C1 segment of cervical spinal cord (tissue), 14 donors: ENCODE measurements around the gene DNHD1.
A peak's percentile ranks its signal among the peaks of the same experiment; 100 is the strongest.

Experiments
- DNase-seq, 14 donors: peaks; one replicate each; lab custom pipeline; 2025; lab: John Stamatoyannopoulos, UW

DNHD1 gene

GRCh38 chr11:6531267-6531752, 34.2 kb downstream of the DNHD1 start:
- peak in 4 of 14 donors; percentile 14 to 44 (median 16) for DNase-seq

- DNase-seq, result no peak
These were observed 41.4 kb downstream of the DNHD1 start for GRCh38 chr11:6538456-6538855.

- no peak for DNase-seq
These were observed 41.9 kb downstream of the DNHD1 start for GRCh38 chr11:6538945-6539344.

GRCh38 chr11:6539748-6540268, 42.7 kb downstream of the DNHD1 start:
- no peak for DNase-seq

DNA sequence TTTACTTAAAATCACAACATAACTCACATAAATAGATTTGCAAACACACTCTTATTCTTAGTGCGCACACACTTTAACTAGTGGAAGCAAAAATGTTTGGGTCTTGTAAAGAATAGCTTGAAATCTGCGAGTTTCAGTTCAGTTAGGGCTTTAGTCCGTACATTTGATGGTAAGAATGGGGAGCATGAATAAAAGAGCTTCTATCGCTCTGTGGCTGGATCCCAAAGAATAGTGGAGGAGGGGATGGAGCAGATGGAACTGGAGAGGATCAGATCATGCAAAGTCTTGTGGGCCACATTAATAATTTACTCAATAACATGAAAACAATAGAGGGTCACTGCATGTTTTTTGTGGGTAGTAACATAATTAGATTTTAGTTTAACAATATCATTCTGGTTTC, 44.3 kb downstream of the DNHD1 start:
- no peak for DNase-seq

GRCh38 chr11:6542727-6543126, 45.6 kb downstream of the DNHD1 start:
- DNase-seq, result no peak

- DNase-seq, result peak in 1 of 14 donors; percentile 7
These were observed 48.1 kb downstream of the DNHD1 start for GRCh38 chr11:6544921-6545850.

DNA sequence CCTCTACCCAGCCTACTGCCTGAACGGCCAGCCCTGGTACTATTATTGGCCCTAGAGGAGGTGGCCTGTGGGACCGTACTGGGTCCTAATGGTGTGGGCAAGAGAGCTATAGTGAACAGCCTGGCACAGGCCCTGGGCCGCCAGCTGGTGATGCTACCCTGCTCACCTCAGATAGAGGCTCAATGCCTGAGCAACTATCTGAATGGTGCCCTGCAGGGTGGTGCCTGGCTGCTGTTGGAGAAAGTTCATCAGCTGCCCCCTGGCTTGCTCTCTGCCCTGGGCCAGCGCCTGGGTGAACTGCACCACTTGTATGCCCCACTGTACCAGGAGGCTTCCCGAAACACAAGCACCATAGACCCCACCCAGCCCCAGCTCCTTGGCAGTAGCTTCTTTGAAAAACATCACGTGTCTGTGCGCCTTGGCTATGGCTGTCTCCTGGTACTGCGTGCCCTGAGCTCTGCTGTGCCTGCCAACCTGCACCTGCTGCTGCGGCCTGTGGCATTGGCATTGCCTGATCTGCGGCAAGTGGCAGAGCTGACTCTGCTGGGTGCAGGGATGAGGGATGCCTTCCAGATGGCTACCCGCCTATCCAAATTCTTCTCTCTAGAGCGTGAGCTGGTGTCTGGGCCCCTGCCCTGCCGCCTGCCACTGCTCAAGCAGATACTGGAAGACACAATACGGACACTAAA, 49.0 kb downstream of the DNHD1 start:
- DNase-seq, result peak in 4 of 14 donors; percentile 27 to 95 (median 38)

DNA sequence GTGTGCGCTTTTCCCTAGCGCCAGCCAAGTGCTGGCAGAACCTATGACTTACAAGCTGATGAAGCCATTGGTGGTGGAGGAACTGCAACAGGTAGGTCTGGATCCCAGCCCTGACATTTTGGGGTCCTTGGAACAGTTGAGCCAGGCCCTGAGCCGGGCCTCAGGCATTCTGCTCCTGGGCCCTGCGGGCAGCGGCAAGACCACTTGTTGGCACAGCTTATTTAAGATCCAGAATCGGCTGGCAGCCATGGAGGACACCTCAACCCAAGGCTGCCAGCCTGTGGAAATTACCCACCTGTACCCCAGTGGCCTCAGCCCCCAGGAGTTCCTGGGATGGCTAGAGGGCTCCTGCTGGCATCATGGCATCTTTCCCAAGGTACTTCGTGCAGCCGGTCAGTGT, 49.7 kb downstream of the DNHD1 start:
- peak in 1 of 14 donors; percentile 56 for DNase-seq

DNA sequence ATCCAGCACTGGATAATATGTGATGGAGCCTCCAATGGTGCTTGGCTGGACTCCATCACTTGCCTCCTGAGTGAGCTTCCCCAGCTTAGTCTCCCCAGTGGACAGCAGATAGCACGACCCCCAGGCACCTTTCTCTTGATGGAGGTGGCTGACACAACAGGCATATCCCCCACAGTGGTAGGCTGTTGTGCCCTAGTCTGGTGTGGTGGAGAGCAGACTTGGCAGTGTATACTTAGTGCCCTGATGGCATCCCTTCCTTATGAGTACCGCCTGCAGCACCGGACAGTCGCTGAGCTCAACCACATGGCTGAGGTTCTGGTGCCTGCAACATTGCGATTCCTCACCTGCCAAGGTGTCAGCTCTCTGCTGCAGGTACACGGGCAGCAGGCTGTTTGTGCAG, 50.1 kb downstream of the DNHD1 start:
- DNase-seq, result no peak

GRCh38 chr11:6548121-6548520, 51.0 kb downstream of the DNHD1 start:
- DNase-seq, result no peak

DNA sequence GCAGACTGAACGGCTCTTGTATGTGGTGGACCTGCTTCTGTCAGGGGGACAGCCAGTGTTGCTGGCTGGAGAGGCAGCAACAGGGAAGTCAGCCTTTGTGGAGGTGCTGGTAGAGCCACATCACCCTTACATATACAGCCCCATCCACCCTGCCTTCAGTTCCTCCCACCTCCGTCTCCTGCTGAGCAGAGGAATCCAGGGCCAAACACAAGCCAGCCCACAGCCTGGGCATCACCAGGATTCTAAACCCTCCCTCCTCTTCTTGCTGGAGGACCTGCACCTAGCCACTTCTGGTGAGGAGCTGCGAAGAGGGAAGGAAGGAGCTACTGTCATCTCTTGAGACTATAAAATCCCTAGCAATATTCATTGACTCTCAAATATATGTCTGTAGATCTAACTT, 51.6 kb downstream of the DNHD1 start:
- no peak for DNase-seq

- no peak for DNase-seq
These were observed 56.6 kb downstream of the DNHD1 start for GRCh38 chr11:6553634-6554033.

DNA sequence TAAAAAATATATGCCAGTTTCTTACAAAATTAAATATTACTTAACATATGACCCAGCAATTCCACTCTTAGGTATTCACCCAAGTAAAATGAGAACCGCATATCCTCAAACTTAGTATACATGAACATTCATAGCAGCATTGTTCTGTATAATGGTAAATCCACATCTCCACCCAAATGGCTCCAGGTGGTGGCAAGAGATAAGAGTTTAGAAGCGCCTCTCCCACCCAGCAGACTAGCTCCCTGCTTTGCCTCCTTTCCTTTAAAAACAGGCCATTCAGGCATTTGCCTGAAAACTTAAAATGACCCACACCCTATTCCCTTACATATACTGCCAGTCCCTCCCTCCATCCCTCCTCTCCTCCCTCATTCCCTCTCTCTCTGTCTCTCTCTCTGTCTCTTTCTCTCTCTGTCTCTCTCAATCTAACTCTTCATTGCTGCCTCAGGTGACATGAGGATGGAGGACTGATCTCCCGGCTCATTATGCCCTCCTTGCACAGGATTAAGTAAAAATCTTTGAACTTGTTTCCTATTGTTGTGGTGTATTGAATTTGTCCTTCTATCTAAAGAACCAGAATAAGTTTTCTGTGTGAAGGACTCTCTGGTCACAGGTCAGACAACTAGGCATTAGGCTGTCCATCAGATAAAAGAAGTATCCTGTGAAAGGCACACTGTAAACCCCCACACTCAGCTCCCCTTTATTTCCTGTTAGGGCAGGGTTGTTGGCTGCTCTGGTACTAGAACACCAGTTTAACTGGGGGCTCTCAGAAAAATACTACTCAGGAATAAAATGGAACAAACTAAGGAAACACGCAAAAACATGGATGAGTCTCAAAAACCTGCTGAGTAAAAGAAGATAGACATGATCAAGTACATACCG, 58.0 kb downstream of the DNHD1 start:
- DNase-seq, result no peak

GRCh38 chr11:6556139-6556949, 59.3 kb downstream of the DNHD1 start:
- DNase-seq, result no peak

DNA sequence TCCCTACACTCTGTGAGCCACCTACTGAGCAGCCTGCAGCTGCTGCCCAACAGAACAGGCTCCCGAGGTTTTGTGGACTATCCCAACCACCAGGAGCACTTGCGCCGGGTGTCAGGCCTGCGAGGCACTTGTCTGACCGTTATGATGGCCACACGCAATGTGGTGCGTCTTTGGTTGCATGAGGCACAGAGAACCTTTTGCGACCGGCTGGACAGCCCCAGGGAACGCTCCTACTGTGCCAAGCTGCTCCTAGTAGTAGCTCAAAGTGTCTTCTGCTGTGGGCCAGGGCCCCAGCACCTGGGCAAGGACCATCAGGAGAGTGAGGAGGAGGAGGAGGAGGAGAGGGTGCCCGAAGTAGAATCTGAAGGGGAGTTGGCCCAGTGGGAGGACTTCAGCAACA, 60.0 kb downstream of the DNHD1 start:
- no peak for DNase-seq

DNA sequence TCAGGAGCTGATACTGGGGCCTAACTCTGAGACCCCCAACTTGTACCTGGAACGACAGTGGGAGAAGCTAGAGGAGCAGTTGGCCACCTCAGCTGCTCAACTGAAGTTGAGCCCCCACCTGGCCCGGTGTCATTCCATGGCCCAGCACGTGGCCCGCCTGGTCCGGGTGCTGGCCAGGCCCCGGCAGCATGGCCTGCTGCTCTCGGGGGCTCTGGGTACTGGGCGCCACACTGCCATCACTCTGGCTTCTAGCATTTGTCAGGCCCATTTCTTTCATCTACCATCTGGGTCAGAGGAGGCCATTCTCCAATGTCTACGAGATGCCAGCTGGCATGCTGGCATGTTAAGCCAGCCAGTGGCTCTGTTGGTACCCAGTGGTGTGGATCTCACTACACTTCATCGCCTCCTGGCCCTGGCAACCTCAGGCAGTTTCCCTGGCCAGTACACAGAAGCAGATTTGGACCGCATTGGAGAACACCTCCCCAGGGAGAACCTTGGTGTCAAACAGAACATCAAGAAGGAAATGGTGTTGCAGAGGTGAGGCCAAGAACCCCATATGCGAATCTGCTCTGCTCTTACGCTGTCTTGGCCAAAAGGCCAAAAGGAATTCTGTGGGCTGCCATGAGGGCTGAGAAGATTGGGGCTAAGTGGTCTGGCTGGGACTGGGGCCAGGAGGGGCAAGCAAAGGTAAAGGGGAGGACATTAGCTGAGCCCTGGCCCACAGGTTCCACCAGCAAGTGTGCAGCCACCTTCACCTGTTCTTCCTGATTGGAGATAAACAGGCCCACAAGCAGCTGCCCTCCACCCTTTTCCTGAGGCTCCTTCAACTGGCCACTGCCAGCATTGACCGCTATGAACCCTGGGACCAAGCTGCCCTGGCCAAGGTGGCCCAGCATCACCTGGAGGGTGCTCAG, 60.9 kb downstream of the DNHD1 start:
- DNase-seq, result peak in 1 of 14 donors; percentile 59

- no peak for DNase-seq
These were observed 62.3 kb downstream of the DNHD1 start for GRCh38 chr11:6559369-6559768.

DNA sequence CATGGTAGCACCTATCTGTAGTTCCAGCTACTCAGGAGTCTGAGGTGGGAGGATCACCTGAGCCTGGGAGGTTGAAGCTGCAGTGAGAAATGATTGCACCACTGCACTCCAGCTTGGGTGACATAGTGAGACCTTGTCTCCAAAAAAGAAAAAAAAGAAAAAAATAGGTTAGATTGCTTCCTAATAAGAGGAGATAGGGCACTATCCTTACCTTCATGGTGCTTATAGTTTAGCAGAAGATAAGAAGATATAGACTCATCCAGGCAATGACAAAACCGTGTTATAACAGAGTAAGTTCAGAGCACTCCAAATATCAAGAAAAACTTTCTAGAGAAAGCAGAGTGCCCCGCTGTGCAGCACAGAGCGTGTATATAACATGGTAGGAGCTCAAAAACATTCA, 64.2 kb downstream of the DNHD1 start:
- DNase-seq, result no peak
